Measurements from ENCODE around the gene METTL25B.
A peak's percentile ranks its signal among the peaks of the same experiment; 100 is the strongest.
"Not testable (repeated sequence)": the region's sequence is repeated elsewhere in the genome, so short reads cannot be mapped to it uniquely, and the experiment has no call there.

METTL25B gene

GRCh38 chr1:156748670-156749418 lies 20.6 kb downstream of the METTL25B start:
- no peak for DNase-seq (ENCODE audit: low read depth in 2 of 2)

GRCh38 chr1:156749419-156750118 lies 21.3 kb downstream of the METTL25B start:
- DNase-seq (ENCODE audit: low read depth in 2 of 2): no peak

GRCh38 chr1:156750191-156750672 lies 22.0 kb downstream of the METTL25B start:
- DNase-seq (ENCODE audit: low read depth in 2 of 2): no peak

DNA sequence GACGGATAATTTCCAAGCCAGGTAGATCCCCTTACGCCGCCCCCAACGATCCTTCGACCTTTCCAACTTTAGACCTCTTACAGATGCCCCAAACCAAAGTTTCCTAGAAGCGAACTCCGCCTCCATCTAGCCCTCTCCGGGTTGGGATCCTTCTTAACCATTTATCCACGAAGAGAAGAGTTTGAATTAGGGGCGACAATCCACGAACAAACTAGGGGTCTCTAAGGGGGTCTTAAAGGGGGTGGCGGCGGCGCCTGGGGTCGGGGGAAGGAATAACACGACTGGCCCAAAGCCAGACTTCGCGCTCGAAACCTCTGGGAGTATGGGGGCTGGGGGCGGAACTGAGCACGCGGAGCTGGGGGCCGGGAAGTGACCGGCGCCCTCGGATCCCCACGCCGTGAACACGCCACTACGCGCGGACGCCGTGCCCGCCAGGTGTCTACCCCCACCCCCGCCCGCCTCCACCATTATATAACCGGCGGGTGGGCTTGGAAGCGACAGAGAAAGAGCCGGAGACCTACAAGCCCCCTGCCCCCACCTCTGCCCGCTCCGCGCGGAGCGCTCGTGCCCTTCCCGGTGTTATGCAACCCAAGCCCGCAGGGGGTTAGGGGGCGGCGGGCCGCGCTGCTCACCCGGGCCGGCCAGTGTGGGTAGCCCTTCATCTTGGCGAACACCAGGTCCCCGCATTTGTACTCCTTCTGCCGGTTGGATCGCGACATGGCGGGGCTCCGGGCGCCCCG lies 22.6 kb downstream of the METTL25B start:
- no peak for DNase-seq (ENCODE audit: low read depth in 2 of 2)

- no peak for DNase-seq (ENCODE audit: low read depth in 2 of 2)
These were observed 23.1 kb downstream of the METTL25B start, which contains the start of gene HDGF for GRCh38 chr1:156751451-156751756. HDGF (minus strand) TSS chr1:156751675; CDS start chr1:156751429, 246 bp downstream.

- DNase-seq (ENCODE audit: low read depth in 2 of 2): peak; percentile 96 to 98
These were observed 23.6 kb downstream of the METTL25B start for GRCh38 chr1:156751757-156752481.

DNA sequence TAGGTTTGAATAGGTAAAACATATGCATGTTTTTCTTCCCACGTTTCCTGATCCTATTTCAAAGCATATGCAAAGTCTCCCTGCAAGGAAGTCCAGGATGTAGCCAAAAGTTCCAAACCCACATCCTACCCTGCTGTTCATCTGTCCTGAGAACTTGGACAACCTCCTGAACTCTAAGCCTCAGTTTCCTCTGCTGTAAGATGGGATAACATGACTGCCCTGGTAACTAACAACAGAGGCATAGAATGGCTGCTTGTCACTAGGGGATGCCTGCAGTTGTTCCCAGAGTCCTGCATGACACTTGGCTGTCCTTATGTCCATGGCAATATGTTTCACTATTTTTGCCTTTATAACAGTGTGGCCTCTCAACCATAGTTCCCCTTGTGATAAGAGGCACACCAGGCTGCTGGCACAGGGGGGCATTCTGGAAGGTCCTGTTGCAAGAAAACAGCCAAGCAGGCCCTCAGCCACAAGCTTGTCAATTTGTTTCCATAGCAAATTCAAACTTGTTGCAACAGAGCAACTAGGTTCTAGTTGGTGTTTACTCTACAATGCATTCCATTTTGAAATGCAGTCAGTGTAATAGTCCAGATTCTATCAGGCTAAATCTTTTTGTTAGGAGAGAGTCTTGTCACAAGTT lies 24.7 kb downstream of the METTL25B start:
- DNase-seq (ENCODE audit: low read depth in 2 of 2): no peak

DNA sequence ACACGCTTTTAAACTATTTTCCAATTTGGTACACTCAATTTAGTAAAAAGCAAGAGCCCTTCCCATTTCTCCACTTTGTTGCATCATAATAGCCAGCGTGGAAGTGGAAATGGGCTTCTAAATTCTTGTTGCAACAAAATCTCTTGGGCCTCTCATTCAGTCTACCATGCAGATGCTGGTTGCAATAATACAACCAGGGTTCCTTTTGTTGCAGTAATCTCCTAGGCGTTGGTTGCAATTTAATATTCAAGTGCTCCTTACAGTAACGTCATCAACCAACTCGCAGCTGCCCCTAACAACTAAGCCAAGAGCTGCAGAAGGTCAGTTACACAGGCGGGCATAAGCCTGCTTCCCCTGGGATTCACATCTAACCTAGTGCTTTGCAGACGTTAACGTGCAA lies 25.9 kb downstream of the METTL25B start:
- DNase-seq (ENCODE audit: low read depth in 2 of 2): no peak

DNA sequence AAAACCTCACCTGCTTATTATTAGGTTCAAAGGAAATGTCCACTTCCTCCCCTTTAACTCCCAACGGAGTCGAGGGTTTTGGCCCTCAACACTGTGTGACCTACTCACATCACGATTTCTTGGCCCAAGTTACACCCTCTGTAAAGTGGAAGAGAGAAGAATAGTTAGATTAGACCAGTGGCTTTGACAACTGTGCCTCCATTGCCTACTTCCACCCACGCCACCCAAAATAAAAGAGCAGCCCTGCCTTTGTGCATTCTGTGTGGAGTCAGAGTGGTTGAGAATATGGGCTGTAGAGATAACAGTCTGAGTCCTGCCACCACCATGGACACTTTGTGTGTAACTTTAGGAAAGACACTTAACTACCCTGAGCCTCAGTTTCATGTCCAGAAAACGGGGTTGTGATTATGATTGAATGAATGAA lies 27.3 kb downstream of the METTL25B start:
- no peak for DNase-seq (ENCODE audit: low read depth in 2 of 2)

- DNase-seq (ENCODE audit: low read depth in 2 of 2): no peak
These were observed 28.1 kb downstream of the METTL25B start for GRCh38 chr1:156756355-156756754.

DNA sequence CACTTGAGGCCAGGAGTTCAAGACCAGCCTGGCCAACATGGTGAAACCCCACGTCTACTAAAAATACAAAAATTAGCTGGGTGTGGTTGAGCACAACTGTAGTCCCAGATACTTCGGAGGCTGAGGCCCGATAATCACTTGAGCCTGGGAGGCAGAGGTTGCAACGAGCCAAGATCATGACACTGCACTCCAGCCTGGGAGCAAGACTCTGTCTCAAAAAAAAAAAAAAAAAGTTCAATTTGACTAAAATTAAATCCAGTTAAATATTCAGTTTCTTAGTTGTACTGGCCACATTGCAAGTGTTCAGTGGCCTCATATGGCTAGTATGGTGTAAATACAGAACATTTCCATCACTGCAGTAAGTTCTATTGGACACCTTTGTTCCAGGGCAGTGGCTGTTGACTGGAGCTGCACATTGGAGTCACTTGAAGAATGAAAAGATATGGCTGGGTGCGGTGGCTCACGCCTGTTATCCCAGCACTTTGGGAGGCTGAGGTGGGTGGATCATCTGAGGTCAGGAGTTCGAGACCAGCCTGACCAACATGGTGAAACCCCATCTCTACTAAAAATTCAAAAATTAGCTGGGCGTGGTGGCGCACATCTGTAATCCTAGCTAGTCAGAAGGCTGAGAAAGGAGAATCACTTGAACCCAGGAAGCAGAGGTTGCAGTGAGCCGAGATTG lies 29.4 kb downstream of the METTL25B start:
- not testable (repeated sequence) for DNase-seq (ENCODE audit: low read depth in 2 of 2)

- no peak for DNase-seq (ENCODE audit: low read depth in 2 of 2)
These were observed 32.0 kb downstream of the METTL25B start for GRCh38 chr1:156760092-156760795.

- no peak for DNase-seq (ENCODE audit: low read depth in 2 of 2)
These were observed 32.5 kb downstream of the METTL25B start for GRCh38 chr1:156760796-156761104.

- not testable (repeated sequence) for DNase-seq (ENCODE audit: low read depth in 2 of 2)
These were observed 36.9 kb downstream of the METTL25B start for GRCh38 chr1:156765136-156765535.

DNA sequence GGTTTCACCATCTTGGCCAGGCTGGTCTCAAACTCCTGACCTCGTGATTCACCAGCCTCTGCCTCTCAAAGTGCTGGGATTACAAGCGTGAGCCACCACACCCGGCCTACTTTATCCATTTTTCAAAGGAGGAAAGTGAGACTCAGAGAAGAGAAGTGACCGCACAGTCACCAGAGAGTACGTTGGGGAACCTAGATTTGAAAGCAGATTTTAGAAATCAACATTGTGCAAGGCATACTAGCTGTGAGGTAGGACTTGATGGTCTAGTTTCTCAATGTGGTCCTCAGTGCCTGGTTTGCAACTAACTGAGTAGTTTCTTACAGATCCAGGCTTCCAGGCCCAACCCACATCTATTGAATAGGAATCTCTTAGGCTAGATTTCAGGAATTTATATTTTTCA lies 37.4 kb downstream of the METTL25B start:
- DNase-seq (ENCODE audit: low read depth in 2 of 2): no peak

DNA sequence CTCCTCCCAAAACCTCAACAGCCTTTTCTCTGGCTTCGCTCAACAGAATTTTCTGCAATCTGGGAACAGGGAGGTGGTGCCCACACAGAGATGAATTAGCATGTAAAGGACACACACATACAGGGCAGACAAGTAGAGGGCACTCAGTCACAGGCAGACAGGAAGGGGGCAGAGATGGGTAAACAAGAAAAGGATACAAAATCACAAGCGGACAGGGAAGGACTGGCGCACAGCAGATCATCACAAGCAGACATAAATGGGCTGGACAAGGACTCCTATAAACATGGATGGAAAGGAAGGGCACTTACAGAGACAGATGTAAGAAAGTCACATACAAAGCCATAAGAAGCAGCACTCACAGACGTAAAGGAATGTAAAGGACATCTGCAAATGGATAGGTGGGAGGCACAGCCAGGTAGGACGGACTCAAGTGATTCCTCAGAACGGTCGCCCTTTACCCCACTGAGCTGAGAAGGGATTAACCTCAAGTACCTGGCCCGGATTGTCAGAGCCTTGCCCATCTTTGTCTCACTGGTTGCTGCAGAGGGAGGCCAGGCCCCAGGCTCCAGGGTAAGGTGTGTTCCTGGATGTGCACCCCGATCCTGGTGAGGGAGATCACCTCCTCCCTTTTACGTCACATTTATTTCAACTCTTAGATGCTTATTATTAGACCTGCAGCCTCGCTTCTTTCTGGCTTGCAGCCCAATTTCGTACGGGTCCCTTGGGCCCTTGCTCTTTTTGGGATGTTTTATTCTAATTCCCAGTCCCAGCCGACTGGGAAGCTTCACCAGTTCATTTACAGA lies 38.2 kb downstream of the METTL25B start:
- DNase-seq (ENCODE audit: low read depth in 2 of 2): no peak

DNA sequence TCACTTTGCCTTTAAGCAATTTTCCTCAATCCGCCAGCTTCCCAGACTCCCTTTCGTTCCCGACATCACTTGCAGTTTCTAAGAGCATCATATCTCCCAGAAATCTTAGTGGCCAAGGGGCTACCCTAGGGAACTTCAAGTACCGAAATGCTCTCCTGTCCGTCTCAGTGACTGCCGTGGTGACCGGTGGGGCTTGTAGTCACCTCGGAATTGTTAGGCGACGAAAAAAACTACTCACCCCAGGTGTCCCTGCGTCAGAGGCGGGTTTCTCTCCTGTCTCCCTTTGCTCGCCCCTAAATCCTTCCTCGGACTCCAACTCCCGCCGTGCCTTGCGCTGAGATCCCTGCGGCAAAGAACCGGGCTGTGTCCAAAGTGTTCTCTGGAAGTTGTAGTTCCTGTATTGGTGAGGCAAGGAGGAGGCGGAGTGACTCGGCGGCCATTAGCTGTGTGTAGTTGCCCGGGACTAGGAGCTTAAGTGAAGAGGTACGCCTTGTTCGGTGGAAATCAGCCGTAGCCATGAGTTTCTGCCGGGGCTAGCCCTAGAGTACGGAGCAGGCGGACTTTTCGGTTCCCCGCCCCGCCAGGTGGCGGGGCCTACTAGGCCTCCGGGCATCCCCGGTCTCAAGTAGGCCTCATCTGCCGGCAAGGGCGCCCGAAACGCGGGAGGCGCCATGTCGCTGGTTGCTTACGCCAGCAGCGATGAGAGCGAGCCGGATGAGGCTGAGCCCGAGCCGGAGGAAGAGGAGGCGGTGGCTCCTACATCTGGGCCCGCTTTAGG lies 39.0 kb downstream of the METTL25B start, which contains the start of gene PRCC:
TSS of gene PRCC (plus strand) at position 435 of the 778 bp plus-strand sequence. CDS start at position 672, 237 bp downstream.
- DNase-seq (ENCODE audit: low read depth in 2 of 2): peak; percentile 96

- no peak for DNase-seq (ENCODE audit: low read depth in 2 of 2)
These were observed 39.8 kb downstream of the METTL25B start for GRCh38 chr1:156767879-156768604.

Measured in stimulated activated CD4-positive, alpha-beta T cell treated with anti-CD3 and anti-CD28 coated beads, Interleukin-15, amount 100 ng/mL, for 48 hours (primary cell).